ENCODE results near the gene CERCAM.

DNA sequence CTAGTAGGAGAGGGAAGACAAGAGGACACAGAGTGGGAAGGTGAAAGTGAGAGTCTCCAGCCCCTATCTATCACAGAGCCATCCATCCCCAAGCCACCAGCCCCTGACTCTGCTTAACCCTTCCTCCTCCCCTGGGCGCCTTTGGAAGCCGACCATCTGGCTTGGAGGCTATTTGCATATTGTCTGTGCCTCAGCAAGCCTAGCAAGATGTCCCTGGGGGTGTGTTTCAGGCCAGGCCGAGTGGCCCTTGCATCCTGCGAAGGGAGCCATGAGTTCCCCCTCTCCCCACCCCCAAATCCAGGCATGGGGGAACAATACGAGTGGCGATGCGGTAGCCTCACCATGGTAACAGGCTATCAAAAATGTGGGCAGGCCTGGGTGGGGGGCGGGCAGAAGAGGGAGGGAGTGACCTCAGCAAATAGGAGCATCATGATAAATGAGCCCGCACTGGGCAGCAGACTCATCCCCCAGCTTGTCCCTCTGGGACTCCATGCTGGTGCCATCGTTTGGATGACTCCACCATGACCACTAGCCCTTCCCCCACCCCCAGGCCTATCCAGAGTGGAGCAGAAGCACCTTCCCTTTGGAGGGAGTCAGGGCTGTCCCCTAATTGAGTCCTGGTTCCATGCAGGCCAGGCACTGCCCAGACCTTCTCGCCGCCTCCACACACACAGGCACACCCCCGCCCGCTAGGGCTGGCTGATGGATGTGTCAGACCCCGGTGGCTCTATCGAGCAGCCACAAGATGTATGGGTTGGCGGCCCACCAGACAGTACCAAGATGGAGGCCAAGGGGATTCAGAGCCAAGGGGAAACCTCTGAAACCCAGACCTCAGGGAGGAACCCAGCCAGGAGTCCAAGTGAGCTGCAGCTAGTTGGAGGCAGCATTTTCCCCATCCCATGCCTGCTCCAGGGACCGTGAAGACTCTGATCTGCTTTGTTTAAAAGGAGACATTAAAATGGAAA is 34.9 kb upstream of the CERCAM start:
- TF ChIP-seq EZH2 (IDR thresholded peaks at IDR 0.05) (no peak), POLR2AphosphoS5 (IDR thresholded peaks at IDR 0.05; ENCODE audit: borderline replicate concordance, low read depth, low read length) (no peak)

Measured in SK-N-MC (cell line).